GM23248 (cell line): ENCODE data around the gene RASGRP1.

ENCODE experiments used
- EZH2 ChIP-seq: fragments of 200-600 bp; sonication (generic); IDR thresholded peaks from 2 replicates; pipeline ENCODE4 v1.6.1; 2018; ENCODE audit warnings: antibody characterized with exemption, mild to moderate bottlenecking; ENCODE audit not compliant: insufficient read depth, poor library complexity, severe bottlenecking
- EZH2phosphoT487 ChIP-seq: fragments of 200-600 bp; sonication (generic); IDR thresholded peaks from 2 replicates; pipeline ENCODE4 v1.6.1; 2018; ENCODE audit warnings: antibody characterized with exemption, moderate library complexity, mild to moderate bottlenecking, low read depth; ENCODE audit not compliant: insufficient read depth

GRCh38 chr15:38530113-38530512 is 34.5 kb downstream of the RASGRP1 start:
- TF ChIP-seq EZH2 (no peak), EZH2phosphoT487 (no peak)
